Testis (tissue), 2 donors: Measurements from ENCODE around the gene CCNYL1.

Experiments
- POLR2A ChIP-seq: fragments of 450-650 bp; IDR thresholded peaks from one replicate; pipeline ENCODE4 v1.6.1; 2017; ENCODE audit warnings: antibody characterized with exemption, mild to moderate bottlenecking, moderate library complexity
- TF ChIP-seq, protein P1 (sequence below), 3 experiments: fragments of 450-650 bp in 2 of 3; fragments of 200-600 bp in 1 of 3; sonication (generic) in 1 of 3; IDR thresholded peaks; one replicate each; pipeline ENCODE4 v1.5.1; 2016 to 2019; ENCODE audit warnings: antibody characterized with exemption in 3 of 3, mild to moderate bottlenecking in 2 of 3, moderate library complexity in 1 of 3

DNA sequence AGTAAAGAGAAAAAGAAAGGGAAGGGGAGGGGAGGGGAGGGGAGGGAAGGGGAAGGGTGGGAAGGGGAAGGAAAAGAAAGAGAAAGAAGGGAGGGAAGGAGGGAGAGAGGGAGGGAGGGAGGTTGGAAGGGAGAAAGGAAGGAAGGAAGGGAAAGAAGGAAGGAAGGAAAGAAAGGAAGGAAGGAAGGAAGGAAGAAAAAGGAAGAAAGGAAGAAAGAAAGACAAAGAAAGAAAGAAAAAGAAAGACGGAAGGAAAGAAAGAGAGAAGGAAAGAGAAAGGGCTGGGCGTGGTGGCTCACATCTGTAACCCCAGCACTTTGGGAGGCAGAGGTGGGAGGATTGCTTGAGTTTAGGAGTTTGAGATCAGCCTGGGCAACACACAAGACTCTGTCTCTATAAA, 24.6 kb upstream of the CCNYL1 start:
- TF ChIP-seq, protein P1, sequence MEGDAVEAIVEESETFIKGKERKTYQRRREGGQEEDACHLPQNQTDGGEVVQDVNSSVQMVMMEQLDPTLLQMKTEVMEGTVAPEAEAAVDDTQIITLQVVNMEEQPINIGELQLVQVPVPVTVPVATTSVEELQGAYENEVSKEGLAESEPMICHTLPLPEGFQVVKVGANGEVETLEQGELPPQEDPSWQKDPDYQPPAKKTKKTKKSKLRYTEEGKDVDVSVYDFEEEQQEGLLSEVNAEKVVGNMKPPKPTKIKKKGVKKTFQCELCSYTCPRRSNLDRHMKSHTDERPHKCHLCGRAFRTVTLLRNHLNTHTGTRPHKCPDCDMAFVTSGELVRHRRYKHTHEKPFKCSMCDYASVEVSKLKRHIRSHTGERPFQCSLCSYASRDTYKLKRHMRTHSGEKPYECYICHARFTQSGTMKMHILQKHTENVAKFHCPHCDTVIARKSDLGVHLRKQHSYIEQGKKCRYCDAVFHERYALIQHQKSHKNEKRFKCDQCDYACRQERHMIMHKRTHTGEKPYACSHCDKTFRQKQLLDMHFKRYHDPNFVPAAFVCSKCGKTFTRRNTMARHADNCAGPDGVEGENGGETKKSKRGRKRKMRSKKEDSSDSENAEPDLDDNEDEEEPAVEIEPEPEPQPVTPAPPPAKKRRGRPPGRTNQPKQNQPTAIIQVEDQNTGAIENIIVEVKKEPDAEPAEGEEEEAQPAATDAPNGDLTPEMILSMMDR (IDR thresholded peaks at IDR 0.05): no peak
- no peak for TF ChIP-seq POLR2A
